GM18858 (cell line): Measurements from ENCODE around the gene LMTK2.
A peak's percentile ranks its signal among the peaks of the same experiment; 100 is the strongest.

ENCODE experiments used
- ATAC-seq: cut with Tn5 transposase; IDR thresholded peaks from one replicate; pipeline ENCODE4 v1.9.1; 2021; ENCODE audit not compliant: unreplicated experiment

The LMTK2 gene

GRCh38 chr7:98136423-98136822, 29.8 kb downstream of the LMTK2 start:
- no peak for ATAC-seq

- ATAC-seq: no peak
Measured at GRCh38 chr7:98137134-98137825, 30.6 kb downstream of the LMTK2 start.

- ATAC-seq: peak; percentile 75
Measured at GRCh38 chr7:98137826-98138151, 31.1 kb downstream of the LMTK2 start.

- ATAC-seq: no peak
Measured at GRCh38 chr7:98138672-98139071, 32.0 kb downstream of the LMTK2 start.

- no peak for ATAC-seq
Measured at GRCh38 chr7:98142658-98143057, 36.0 kb downstream of the LMTK2 start.

- no peak for ATAC-seq
Measured at GRCh38 chr7:98148607-98149006, 41.9 kb downstream of the LMTK2 start.

GRCh38 chr7:98149116-98149692, 42.5 kb downstream of the LMTK2 start:
- ATAC-seq: no peak

- ATAC-seq: no peak
Measured at GRCh38 chr7:98151884-98152283, 45.2 kb downstream of the LMTK2 start.

GRCh38 chr7:98156700-98157099, 50.0 kb downstream of the LMTK2 start:
- no peak for ATAC-seq

GRCh38 chr7:98157761-98158160, 51.1 kb downstream of the LMTK2 start:
- no peak for ATAC-seq

GRCh38 chr7:98162758-98163157, 56.1 kb downstream of the LMTK2 start:
- no peak for ATAC-seq

- ATAC-seq: no peak
Measured at GRCh38 chr7:98163269-98163668, 56.6 kb downstream of the LMTK2 start.

GRCh38 chr7:98163704-98164494, 57.2 kb downstream of the LMTK2 start:
- no peak for ATAC-seq

GRCh38 chr7:98165827-98166667, 59.4 kb downstream of the LMTK2 start:
- ATAC-seq: no peak

GRCh38 chr7:98166668-98166970, 60.0 kb downstream of the LMTK2 start:
- no peak for ATAC-seq

GRCh38 chr7:98167653-98168052, 61.0 kb downstream of the LMTK2 start:
- ATAC-seq: no peak

- ATAC-seq: no peak
Measured at GRCh38 chr7:98168181-98168903, 61.7 kb downstream of the LMTK2 start.

GRCh38 chr7:98168904-98169621, 62.4 kb downstream of the LMTK2 start:
- ATAC-seq: no peak

- no peak for ATAC-seq
Measured at GRCh38 chr7:98170966-98171365, 64.3 kb downstream of the LMTK2 start.

- no peak for ATAC-seq
Measured at GRCh38 chr7:98171449-98171848, 64.8 kb downstream of the LMTK2 start.
